ENCODE data around the gene PLA2G12B. TPM values are rescaled to one million over a fixed set of nuclear protein-coding genes. Genes with fewer than 3 reads are reported as not detected.
A peak's percentile ranks its signal among the peaks of the same experiment; 100 is the strongest.

Gene PLA2G12B
- total RNA-seq, 1 donor from 2014 or later, result not detected

DNA sequence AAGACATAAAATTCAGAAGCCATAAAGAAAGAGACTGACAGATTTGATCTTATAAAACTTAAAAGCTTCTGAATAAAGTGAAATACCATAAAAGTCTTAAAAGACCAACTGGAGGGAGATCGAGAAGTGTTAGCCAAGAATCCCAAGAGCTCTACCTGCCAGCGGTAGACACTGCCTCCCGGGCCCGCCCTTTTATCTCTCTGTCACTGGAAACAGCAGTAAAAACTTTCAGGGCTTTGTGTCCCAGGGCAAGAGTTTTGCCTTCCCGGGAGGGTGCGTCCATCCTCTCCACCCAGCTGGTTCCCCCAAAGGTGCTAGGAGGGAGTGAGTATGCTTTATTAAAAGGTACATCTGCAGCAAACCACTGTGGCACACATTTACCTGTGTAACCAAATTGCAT is 5.8 kb downstream of the PLA2G12B start:
- Histone ChIP-seq H3K36me3 (ENCODE audit: control insufficient read depth, insufficient read depth, low read length) (no peaks in the 10 kb centered on the region), H3K27me3 (ENCODE audit: control insufficient read depth, insufficient read depth, low read length) (peaks cover 2% of the 10 kb centered on the region), H3K4me3 (ENCODE audit: low read depth, low read length) (no peak overlapping the region)
- no peak for TF ChIP-seq CTCF (IDR thresholded peaks at IDR 0.05; ENCODE audit: insufficient read depth, low read length, severe bottlenecking)
- DNase-seq (ENCODE audit: low read depth), result no peak
- FAIRE-seq, result no peak

GRCh38 chr10:72946963-72947362 is 7.6 kb downstream of the PLA2G12B start:
- no peak for DNase-seq (ENCODE audit: low read depth)
- no peak overlapping the region for H3K4me3 ChIP-seq (ENCODE audit: low read depth, low read length)
- peaks cover 2% of the 10 kb centered on the region for H3K27me3 ChIP-seq (ENCODE audit: control insufficient read depth, insufficient read depth, low read length)
- no peak for FAIRE-seq
- TF ChIP-seq CTCF (IDR thresholded peaks at IDR 0.05; ENCODE audit: insufficient read depth, low read length, severe bottlenecking), result no peak
- no peaks in the 10 kb centered on the region for H3K36me3 ChIP-seq (ENCODE audit: control insufficient read depth, insufficient read depth, low read length)

GRCh38 chr10:72943498-72944234 is 10.9 kb downstream of the PLA2G12B start:
- no peak for TF ChIP-seq CTCF (IDR thresholded peaks at IDR 0.05; ENCODE audit: insufficient read depth, low read length, severe bottlenecking)
- Histone ChIP-seq H3K36me3 (ENCODE audit: control insufficient read depth, insufficient read depth, low read length) (no peaks in the 10 kb centered on the region), H3K27me3 (ENCODE audit: control insufficient read depth, insufficient read depth, low read length) (peaks cover 2% of the 10 kb centered on the region), H3K4me3 (ENCODE audit: low read depth, low read length) (no peak overlapping the region)
- no peak for FAIRE-seq
- no peak for DNase-seq (ENCODE audit: low read depth)

DNA sequence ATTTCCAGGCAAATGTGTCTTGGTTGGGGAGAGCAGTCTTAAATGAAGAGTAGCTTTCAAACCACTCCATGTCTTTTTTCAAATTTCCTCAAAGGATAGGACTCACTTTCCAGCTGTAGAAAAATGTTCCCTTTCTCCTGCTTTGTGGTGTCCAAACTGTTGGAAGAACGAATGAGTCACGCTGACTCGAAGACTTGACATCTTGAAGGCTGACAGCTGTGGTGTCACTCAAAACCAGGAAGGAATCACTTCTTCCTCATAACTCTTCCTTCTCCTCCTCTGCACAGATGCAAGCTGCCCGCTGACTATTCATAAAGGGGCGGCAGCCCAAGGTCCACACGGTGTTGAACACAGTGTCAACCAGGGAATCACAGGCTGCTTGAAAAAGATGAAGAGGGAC is 19.2 kb downstream of the PLA2G12B start:
- Histone ChIP-seq H3K4me3 (ENCODE audit: low read depth, low read length) (no peak overlapping the region), H3K27me3 (ENCODE audit: control insufficient read depth, insufficient read depth, low read length) (no peaks in the 10 kb centered on the region), H3K36me3 (ENCODE audit: control insufficient read depth, insufficient read depth, low read length) (no peaks in the 10 kb centered on the region)
- FAIRE-seq (no peak), DNase-seq (ENCODE audit: low read depth) (peak; percentile 55)
- no peak for TF ChIP-seq CTCF (IDR thresholded peaks at IDR 0.05; ENCODE audit: insufficient read depth, low read length, severe bottlenecking)

GRCh38 chr10:72932259-72933015 is 22.2 kb downstream of the PLA2G12B start:
- no peak for DNase-seq (ENCODE audit: low read depth)
- H3K4me3 ChIP-seq (ENCODE audit: low read depth, low read length), result no peak overlapping the region
- H3K27me3 ChIP-seq (ENCODE audit: control insufficient read depth, insufficient read depth, low read length), result no peaks in the 10 kb centered on the region
- FAIRE-seq, result no peak
- H3K36me3 ChIP-seq (ENCODE audit: control insufficient read depth, insufficient read depth, low read length), result no peaks in the 10 kb centered on the region
- TF ChIP-seq CTCF (IDR thresholded peaks at IDR 0.05; ENCODE audit: insufficient read depth, low read length, severe bottlenecking), result no peak

Measured in bronchial epithelial cell (primary cell).